Left forelimb (tissue), 1 donor: ENCODE results near the gene CHRM1.
A peak's percentile ranks its signal among the peaks of the same experiment; 100 is the strongest.

Experiments
- DNase-seq: peaks from one replicate; pipeline ENCODE4 v3.0.0-alpha.2; 2018; ENCODE audit warnings: low spot score

Gene CHRM1

GRCh38 chr11:62905296-62905695, 15.9 kb downstream of the CHRM1 start:
- DNase-seq, result no peak

- DNase-seq, result no peak
Measured at GRCh38 chr11:62902932-62903331, 18.2 kb downstream of the CHRM1 start.

GRCh38 chr11:62898027-62898426, 23.1 kb downstream of the CHRM1 start:
- DNase-seq, result no peak

GRCh38 chr11:62897311-62897710, 23.9 kb downstream of the CHRM1 start:
- DNase-seq, result no peak

- no peak for DNase-seq
Measured at GRCh38 chr11:62896049-62896448, 25.1 kb downstream of the CHRM1 start.

GRCh38 chr11:62895501-62895900, 25.7 kb downstream of the CHRM1 start:
- no peak for DNase-seq

- DNase-seq, result no peak
Measured at GRCh38 chr11:62892077-62892922, 28.9 kb downstream of the CHRM1 start.

GRCh38 chr11:62889484-62890437, 31.4 kb downstream of the CHRM1 start:
- no peak for DNase-seq

GRCh38 chr11:62889126-62889483, 32.1 kb downstream of the CHRM1 start:
- DNase-seq, result no peak

- no peak for DNase-seq
Measured at GRCh38 chr11:62888406-62888805, 32.8 kb downstream of the CHRM1 start.

- DNase-seq, result no peak
Measured at GRCh38 chr11:62885137-62885750, 35.9 kb downstream of the CHRM1 start.

- DNase-seq, result no peak
Measured at GRCh38 chr11:62883673-62884072, 37.5 kb downstream of the CHRM1 start.

- no peak for DNase-seq
Measured at GRCh38 chr11:62882788-62883501, 38.2 kb downstream of the CHRM1 start.

- DNase-seq, result no peak
Measured at GRCh38 chr11:62882431-62882749, 38.8 kb downstream of the CHRM1 start.

GRCh38 chr11:62881579-62882430, 39.4 kb downstream of the CHRM1 start:
- peak; percentile 91 for DNase-seq

- DNase-seq, result peak; percentile 94
Measured at GRCh38 chr11:62880803-62881578, 40.2 kb downstream of the CHRM1 start, which contains the start of gene SLC3A2. Gene SLC3A2, plus strand, starts transcription at chr11:62880896. Its CDS starts 128 bp downstream, at chr11:62881024.

GRCh38 chr11:62880231-62880802, 40.8 kb downstream of the CHRM1 start:
- DNase-seq, result no peak

- no peak for DNase-seq
Measured at GRCh38 chr11:62879235-62879978, 41.8 kb downstream of the CHRM1 start.

- DNase-seq, result no peak
Measured at GRCh38 chr11:62876712-62877111, 44.5 kb downstream of the CHRM1 start.
